ENCODE measurements around the gene MITF.

The MITF gene

GRCh38 chr3:69838217-69838616 is 99.0 kb downstream of the MITF start:
- Histone ChIP-seq H3K9me3 (ENCODE audit: control insufficient read depth, low read length) (no peaks in the 10 kb centered on the region), H3K27ac (no peak overlapping the region), H3K27me3 (ENCODE audit: control insufficient read depth, insufficient read depth, low read length) (no peaks in the 10 kb centered on the region), H3K4me1 (peaks cover 4% of the 10 kb centered on the region), H3K9ac (no peak overlapping the region), H3K79me2 (no peaks in the 10 kb centered on the region), H3K4me2 (ENCODE audit: low read length) (no peak overlapping the region), H2AFZ (no peak overlapping the region), H3K36me3 (ENCODE audit: control insufficient read depth, insufficient read depth, low read length) (no peaks in the 10 kb centered on the region), H3K4me3 (ENCODE audit: low read depth, low read length) (no peak overlapping the region)
- TF ChIP-seq CTCF (IDR thresholded peaks at IDR 0.05): no peak

GRCh38 chr3:69838696-69839515 is 99.6 kb downstream of the MITF start:
- no peak overlapping the region for H3K9ac ChIP-seq
- H3K4me2 ChIP-seq (ENCODE audit: low read length): no peak overlapping the region
- no peaks in the 10 kb centered on the region for H3K9me3 ChIP-seq (ENCODE audit: control insufficient read depth, low read length)
- no peak for TF ChIP-seq CTCF (IDR thresholded peaks at IDR 0.05)
- H2AFZ ChIP-seq: no peak overlapping the region
- H3K27ac ChIP-seq: no peak overlapping the region
- H3K4me3 ChIP-seq (ENCODE audit: low read depth, low read length): no peak overlapping the region
- H3K79me2 ChIP-seq: no peaks in the 10 kb centered on the region
- no peaks in the 10 kb centered on the region for H3K36me3 ChIP-seq (ENCODE audit: control insufficient read depth, insufficient read depth, low read length)
- no peaks in the 10 kb centered on the region for H3K27me3 ChIP-seq (ENCODE audit: control insufficient read depth, insufficient read depth, low read length)
- peaks cover 4% of the 10 kb centered on the region for H3K4me1 ChIP-seq

GRCh38 chr3:69842351-69842750 is 103.1 kb downstream of the MITF start:
- Histone ChIP-seq H3K9me3 (ENCODE audit: control insufficient read depth, low read length) (no peaks in the 10 kb centered on the region), H3K36me3 (ENCODE audit: control insufficient read depth, insufficient read depth, low read length) (no peaks in the 10 kb centered on the region), H3K4me2 (ENCODE audit: low read length) (no peak overlapping the region), H3K4me3 (ENCODE audit: low read depth, low read length) (no peak overlapping the region), H3K9ac (no peak overlapping the region), H2AFZ (no peak overlapping the region), H3K4me1 (peaks cover 4% of the 10 kb centered on the region), H3K27me3 (ENCODE audit: control insufficient read depth, insufficient read depth, low read length) (no peaks in the 10 kb centered on the region), H3K79me2 (no peaks in the 10 kb centered on the region), H3K27ac (no peak overlapping the region)
- no peak for TF ChIP-seq CTCF (IDR thresholded peaks at IDR 0.05)

- Histone ChIP-seq H3K4me3 (ENCODE audit: low read depth, low read length) (no peak overlapping the region), H3K9me3 (ENCODE audit: control insufficient read depth, low read length) (no peaks in the 10 kb centered on the region)
- no peak for TF ChIP-seq CTCF (IDR thresholded peaks at IDR 0.05)
Observed at GRCh38 chr3:69842789-69843188, 103.5 kb downstream of the MITF start.

GRCh38 chr3:69844706-69845105 is 105.4 kb downstream of the MITF start:
- Histone ChIP-seq H3K79me2 (peaks cover 4% of the 10 kb centered on the region), H2AFZ (no peak overlapping the region), H3K27ac (no peak overlapping the region), H3K4me3 (ENCODE audit: low read depth, low read length) (no peak overlapping the region), H3K36me3 (ENCODE audit: control insufficient read depth, insufficient read depth, low read length) (no peaks in the 10 kb centered on the region), H3K9ac (no peak overlapping the region), H3K4me2 (ENCODE audit: low read length) (no peak overlapping the region), H3K9me3 (ENCODE audit: control insufficient read depth, low read length) (no peaks in the 10 kb centered on the region), H3K27me3 (ENCODE audit: control insufficient read depth, insufficient read depth, low read length) (no peaks in the 10 kb centered on the region), H3K4me1 (peaks cover 8% of the 10 kb centered on the region)
- no peak for TF ChIP-seq CTCF (IDR thresholded peaks at IDR 0.05)

More at GRCh38 chr3:69842789-69843188, 103.5 kb downstream of the MITF start:
- Histone ChIP-seq H3K4me1 (peaks cover 3% of the 10 kb centered on the region), H3K27ac (no peak overlapping the region), H3K9ac (no peak overlapping the region), H2AFZ (no peak overlapping the region), H3K27me3 (ENCODE audit: control insufficient read depth, insufficient read depth, low read length) (no peaks in the 10 kb centered on the region), H3K79me2 (no peaks in the 10 kb centered on the region), H3K4me2 (ENCODE audit: low read length) (no peak overlapping the region), H3K36me3 (ENCODE audit: control insufficient read depth, insufficient read depth, low read length) (no peaks in the 10 kb centered on the region)

Measured in parathyroid adenoma (tissue), 2 donors.